GM12878 (cell line): ENCODE results near the gene CCDC195. TPM values are rescaled to one million over a fixed set of nuclear protein-coding genes. Genes with fewer than 3 reads are reported as not detected.

ENCODE experiments used
- BMI1 ChIP-seq: fragments of 450-650 bp; IDR thresholded peaks from 2 replicates; pipeline ENCODE4 v1.6.1; 2016; ENCODE audit warnings: mild to moderate bottlenecking, moderate library complexity, borderline replicate concordance
- MYC ChIP-seq: IDR thresholded peaks from 2 replicates; pipeline ENCODE4 v1.6.1; 2011; ENCODE audit warnings: mild to moderate bottlenecking, low read length, moderate library complexity, inconsistent platforms; ENCODE audit not compliant: insufficient read depth, insufficient replicate concordance, insufficient read length, severe bottlenecking
- NFYB ChIP-seq: IDR thresholded peaks from 2 replicates; pipeline ENCODE4 v1.6.1; 2011; ENCODE audit warnings: low read depth, mild to moderate bottlenecking, low read length, improper control_type of control experiment, moderate library complexity; ENCODE audit not compliant: insufficient read depth
- NR2F1 ChIP-seq: fragments of 450-650 bp; conservative IDR thresholded peaks from 2 replicates; pipeline ENCODE4 v1.6.1; 2017; ENCODE audit warnings: mild to moderate bottlenecking
- PRDM15 ChIP-seq: fragments of 450-650 bp; formaldehyde crosslinking; IDR thresholded peaks from 2 replicates; pipeline ENCODE4 v1.4.0; 2020; ENCODE audit warnings: mild to moderate bottlenecking, moderate library complexity
- ZSCAN29 ChIP-seq: fragments of 450-650 bp; IDR thresholded peaks from 2 replicates; pipeline ENCODE4 v1.6.1; 2017; ENCODE audit warnings: mild to moderate bottlenecking, moderate library complexity
- ZZZ3 ChIP-seq: IDR thresholded peaks from 2 replicates; pipeline ENCODE4 v1.6.1; 2011; ENCODE audit warnings: low read depth; ENCODE audit not compliant: control insufficient read depth, insufficient read length
- polyA plus RNA-seq, 11 experiments: library from polyadenylated mRNA; depleted of rRNA in 4 of 11; unstranded in 6 of 11; stranded (reverse) in 5 of 11; fragments of >200 nt; fragmentation: Nextera tagmentation in 4 of 11; fragmentation: Illumina TruSeq in 1 of 11; extraction: Ambion mirVana in 4 of 11; extraction: Trizol in 1 of 11; gene quantifications; 1 replicate in 1 of 11; 2 replicates in 10 of 11; pipeline versions ENCODE4 v1.2.1 to v1.2.3, GENCODE V29; 2011 to 2016; ENCODE audit warnings: inconsistent platforms in 2 of 11, missing spikeins in 2 of 11, low read depth in 1 of 11
- total RNA-seq, 4 experiments: library from RNA; depleted of rRNA in 3 of 4; stranded (reverse); fragments of >200 nt in 3 of 4; fragmentation: Illumina TruSeq in 1 of 4; extraction: Trizol in 1 of 4; gene quantifications; 2 replicates each; pipeline versions ENCODE4 v1.2.1 to v1.2.3, GENCODE V29; 2013 to 2021
- TF ChIP-seq, protein P1 (sequence below): fragments of 450-650 bp; IDR thresholded peaks from 2 replicates; pipeline ENCODE4 v1.6.1; 2017; ENCODE audit warnings: borderline replicate concordance

CCDC195 gene
- total and polyA plus RNA-seq, 10 of the 15 experiments (the other 5 are each of a cell fraction or from before 2014, with no cell fraction given) = not detected

GRCh38 chr2:224685121-224685520, 31.0 kb downstream of the CCDC195 start (continued):
- no peak for TF ChIP-seq PRDM15 (CRISPR knock-in tag)
- TF ChIP-seq, protein P1, sequence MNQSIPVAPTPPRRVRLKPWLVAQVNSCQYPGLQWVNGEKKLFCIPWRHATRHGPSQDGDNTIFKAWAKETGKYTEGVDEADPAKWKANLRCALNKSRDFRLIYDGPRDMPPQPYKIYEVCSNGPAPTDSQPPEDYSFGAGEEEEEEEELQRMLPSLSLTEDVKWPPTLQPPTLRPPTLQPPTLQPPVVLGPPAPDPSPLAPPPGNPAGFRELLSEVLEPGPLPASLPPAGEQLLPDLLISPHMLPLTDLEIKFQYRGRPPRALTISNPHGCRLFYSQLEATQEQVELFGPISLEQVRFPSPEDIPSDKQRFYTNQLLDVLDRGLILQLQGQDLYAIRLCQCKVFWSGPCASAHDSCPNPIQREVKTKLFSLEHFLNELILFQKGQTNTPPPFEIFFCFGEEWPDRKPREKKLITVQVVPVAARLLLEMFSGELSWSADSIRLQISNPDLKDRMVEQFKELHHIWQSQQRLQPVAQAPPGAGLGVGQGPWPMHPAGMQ = no peak
- TF ChIP-seq NR2F1 = no peak
- TF ChIP-seq MYC = no peak
- no peak for TF ChIP-seq ZZZ3
- no peak for TF ChIP-seq NFYB
- TF ChIP-seq BMI1 = no peak
- TF ChIP-seq ZSCAN29 = no peak
